ENCODE results near the gene CELF2.

Gene CELF2

DNA sequence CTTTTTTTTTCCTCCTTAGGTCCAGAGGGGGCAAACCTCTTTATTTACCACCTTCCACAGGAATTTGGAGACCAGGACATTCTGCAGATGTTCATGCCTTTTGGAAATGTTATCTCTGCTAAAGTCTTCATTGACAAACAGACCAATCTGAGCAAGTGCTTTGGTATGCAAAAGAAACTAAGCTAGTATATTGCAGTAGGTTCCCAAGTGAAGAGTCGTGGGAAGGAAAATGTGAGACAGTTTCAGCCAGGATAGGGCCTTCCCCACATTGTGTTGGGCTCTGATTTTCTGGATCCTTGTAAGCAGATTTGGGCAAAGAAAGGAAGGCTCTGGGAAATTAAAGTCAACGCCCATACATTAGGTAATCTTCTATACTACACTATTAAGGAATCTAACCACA, 308.1 kb downstream of the CELF2 start:
- Mint-ChIP-seq H3K9me3 (no peaks in the 10 kb centered on the region), H3K36me3 (no peaks in the 10 kb centered on the region), H3K27ac (peak overlapping the region; percentile 88), H3K4me3 (no peak overlapping the region), H3K4me1 (peaks cover 24% of the 10 kb centered on the region)
- ATAC-seq (no peak), DNase-seq (ENCODE audit: low spot score in 2 of 2) (no peak)

DNA sequence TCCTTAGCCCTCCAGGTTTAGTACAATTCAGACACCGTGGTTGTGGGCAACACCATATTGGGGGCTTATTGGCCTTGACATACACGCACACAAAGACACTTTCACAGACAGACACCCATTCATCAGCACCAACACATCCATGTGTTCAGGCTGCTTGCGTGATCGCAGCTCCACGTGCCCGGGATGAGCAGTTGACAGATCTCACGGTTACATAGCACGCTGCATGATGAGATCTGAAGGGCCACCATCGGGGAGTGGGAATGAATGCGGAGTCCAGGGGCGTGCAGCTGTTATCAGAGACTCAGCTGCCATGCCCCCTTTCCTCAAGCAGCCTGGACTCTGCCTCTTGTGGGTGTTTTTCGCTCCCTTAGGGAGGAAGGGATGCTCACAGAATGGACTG, 308.6 kb downstream of the CELF2 start:
- peak overlapping the region; percentile 88 for H3K27ac Mint-ChIP-seq
- no peak for ATAC-seq
- H3K36me3 Mint-ChIP-seq: no peaks in the 10 kb centered on the region

DNA sequence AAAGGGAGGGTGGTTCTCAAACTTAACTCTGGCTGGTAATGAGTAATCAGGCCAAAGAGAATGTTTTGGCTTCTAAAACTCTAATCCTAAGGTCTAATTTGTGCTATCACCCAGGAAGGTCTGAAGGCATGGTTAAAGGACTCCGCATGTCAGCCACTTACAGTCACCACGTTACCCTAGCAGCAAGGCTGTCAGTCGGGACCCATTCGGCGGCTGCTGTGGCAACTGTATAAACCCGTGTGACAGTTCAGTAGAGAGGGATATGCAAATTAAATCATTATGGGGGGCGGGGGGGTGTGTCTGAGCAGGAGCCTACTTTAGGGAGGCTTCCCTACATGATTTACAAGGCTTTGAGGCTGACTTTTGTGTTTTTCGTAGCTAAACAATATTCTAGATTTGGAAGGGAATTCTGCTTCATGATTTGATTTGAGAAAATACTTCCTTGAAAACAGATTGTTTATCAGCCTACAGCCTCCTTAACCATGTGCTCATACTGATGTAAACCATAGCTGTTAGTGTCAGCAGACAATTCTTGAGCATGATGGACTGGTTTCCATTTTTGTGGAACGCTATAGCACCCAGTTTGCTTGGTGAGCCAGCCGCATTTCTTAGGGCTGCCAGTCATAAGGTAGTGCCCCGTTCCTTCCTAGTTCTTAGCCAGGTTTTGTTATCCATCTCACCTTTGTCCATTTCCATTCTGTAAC, 309.4 kb downstream of the CELF2 start:
- Mint-ChIP-seq H3K27ac (peak overlapping the region; percentile 88), H3K4me3 (no peak overlapping the region), H3K36me3 (no peaks in the 10 kb centered on the region), H3K9me3 (no peaks in the 10 kb centered on the region), H3K4me1 (peaks cover 12% of the 10 kb centered on the region)
- no peak for ATAC-seq
- DNase-seq (ENCODE audit: low spot score in 2 of 2): no peak

More for the DNA sequence above, 308.6 kb downstream of the CELF2 start:
- Mint-ChIP-seq H3K4me1 (peaks cover 20% of the 10 kb centered on the region), H3K4me3 (no peak overlapping the region), H3K9me3 (no peaks in the 10 kb centered on the region)
- DNase-seq (ENCODE audit: low spot score in 2 of 2): no peak

DNA sequence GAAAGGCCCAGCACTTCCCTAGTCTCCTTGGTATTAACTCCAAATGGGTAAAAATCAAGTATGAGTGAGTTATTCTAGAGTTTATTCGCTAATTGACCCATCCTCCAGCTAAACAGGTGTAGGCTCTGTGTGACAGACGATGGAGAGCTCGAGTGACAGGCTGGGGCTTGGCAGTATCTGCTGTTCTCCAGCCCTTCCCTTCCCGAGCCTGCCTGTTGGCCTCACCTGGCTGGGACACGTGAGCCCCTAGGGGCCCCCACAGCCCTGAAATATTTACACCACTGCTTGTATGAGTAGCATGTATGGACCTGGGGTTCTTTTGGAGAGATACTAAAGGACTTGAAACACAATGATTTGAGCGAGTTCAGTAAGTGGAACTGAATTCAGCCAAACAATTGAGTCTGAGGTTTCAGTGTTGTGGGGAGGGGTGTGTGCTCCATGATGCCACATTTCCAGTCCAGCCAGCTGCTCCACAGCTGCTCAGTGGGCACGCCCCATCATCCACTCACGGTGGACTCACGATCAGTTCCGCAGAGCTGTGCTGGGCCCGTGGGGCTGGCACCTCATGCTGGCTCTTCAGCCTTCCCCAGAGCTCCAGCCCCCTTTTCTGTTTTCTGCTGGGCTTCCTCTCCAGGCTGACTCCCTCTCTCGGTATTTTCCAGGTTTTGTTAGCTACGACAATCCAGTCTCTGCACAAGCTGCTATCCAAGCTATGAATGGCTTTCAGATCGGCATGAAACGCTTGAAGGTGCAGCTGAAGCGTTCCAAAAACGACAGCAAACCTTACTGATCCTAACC, 310.8 kb downstream of the CELF2 start:
- ATAC-seq: peak; percentile 36
- Mint-ChIP-seq H3K36me3 (no peaks in the 10 kb centered on the region), H3K9me3 (no peaks in the 10 kb centered on the region), H3K4me1 (peaks cover 18% of the 10 kb centered on the region), H3K4me3 (no peak overlapping the region), H3K27ac (peak overlapping the region; percentile 88)
- DNase-seq (ENCODE audit: low spot score in 2 of 2): no peak

DNA sequence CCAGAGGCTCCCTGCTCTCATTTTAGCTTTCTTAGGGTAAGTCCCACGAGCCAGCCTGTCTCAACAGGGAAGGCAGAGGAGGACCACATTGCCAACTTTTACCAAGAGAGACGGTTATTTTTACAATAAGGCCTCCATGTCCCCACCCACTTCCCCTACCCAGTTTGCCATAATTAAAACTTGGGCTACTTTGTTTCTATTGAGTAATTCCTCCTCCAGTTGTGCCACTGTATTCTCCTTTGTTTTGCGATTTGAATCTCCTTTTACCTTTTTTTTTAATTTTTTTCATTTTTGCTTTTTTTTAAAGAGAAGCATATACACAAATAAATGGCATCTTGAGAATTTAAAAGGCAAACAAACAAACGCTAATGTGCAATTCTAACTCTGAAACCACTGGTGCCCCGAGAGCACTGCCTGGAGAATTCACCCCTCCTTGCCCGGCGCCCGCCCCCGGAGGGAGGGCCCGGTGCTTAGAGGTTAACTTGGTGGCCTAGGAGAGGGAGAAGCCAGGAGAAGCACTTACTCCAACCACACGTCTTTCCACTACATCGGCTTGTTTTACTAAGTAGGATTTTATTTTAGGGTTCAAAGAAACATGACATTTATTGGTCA, 311.5 kb downstream of the CELF2 start:
- Mint-ChIP-seq H3K36me3 (no peaks in the 10 kb centered on the region), H3K4me3 (no peak overlapping the region), H3K27ac (peak overlapping the region; percentile 88), H3K9me3 (no peaks in the 10 kb centered on the region), H3K4me1 (peaks cover 20% of the 10 kb centered on the region)
- no peak for DNase-seq (ENCODE audit: low spot score in 2 of 2)
- ATAC-seq: no peak

DNA sequence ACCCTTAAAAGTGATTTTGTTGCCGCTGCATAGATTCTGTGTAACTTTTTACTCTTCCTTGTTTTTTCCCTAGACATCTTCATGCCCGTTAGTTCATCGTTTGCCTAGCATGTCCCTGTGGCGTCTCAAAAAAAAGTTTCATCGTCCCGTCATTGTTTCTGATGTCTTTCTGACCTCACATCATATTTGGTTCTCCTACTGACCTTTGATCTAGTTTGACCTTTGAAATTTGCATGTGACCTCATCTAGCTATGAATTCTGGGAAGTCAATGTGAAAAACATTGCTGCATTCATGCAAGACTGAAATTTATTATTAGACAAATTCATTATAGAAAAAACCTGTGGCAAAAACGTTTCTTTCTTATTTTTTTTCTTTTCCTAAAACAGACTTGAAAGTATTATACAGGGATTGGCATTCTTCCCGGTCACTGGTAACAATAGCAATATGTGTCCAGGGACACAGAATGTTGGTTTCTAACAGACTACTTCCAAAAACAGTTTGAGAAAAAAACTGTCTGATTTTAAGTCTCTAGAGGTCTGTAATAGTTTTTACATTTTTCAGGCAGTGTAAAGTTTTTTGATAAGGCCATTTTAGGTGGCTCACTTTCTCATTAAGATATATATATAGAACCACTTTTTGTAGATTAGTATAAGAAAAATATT, 312.8 kb downstream of the CELF2 start:
- Mint-ChIP-seq H3K36me3 (no peaks in the 10 kb centered on the region), H3K4me1 (peaks cover 32% of the 10 kb centered on the region), H3K4me3 (no peak overlapping the region)

DNA sequence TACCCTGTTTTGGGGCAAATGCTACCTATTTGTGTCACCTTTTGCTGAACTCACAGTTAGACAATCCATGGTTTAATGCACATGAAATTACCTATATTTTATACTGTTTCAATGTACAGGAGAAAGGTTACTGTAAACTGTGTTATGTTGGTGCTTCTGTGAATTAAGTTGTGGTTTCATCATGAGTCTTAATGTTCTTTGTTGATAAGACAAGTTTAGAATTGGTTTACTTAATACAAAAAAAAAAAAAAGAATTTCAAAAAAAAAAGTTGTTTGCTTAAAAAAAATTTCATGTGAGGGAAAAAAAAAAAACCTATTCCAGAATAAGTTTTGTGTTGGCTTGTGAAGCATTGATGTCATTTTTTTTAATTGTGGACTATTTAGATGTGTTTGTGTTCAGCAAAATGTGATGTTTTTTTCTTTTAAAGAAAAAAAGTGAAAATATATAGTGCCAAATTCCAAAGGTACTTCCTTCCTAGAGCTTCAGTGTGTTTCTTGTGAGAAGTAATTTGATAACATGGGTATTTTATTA, 313.4 kb downstream of the CELF2 start:
- H3K9me3 Mint-ChIP-seq: no peaks in the 10 kb centered on the region
- H3K4me1 Mint-ChIP-seq: peaks cover 32% of the 10 kb centered on the region
- no peak for DNase-seq (ENCODE audit: low spot score in 2 of 2)
- no peaks in the 10 kb centered on the region for H3K36me3 Mint-ChIP-seq
- H3K4me3 Mint-ChIP-seq: no peak overlapping the region
- no peak for ATAC-seq
- H3K27ac Mint-ChIP-seq: peak overlapping the region; percentile 88

More for the DNA sequence above, 312.8 kb downstream of the CELF2 start:
- peak overlapping the region; percentile 88 for H3K27ac Mint-ChIP-seq
- ATAC-seq: no peak
- H3K9me3 Mint-ChIP-seq: no peaks in the 10 kb centered on the region
- DNase-seq (ENCODE audit: low spot score in 2 of 2): no peak

DNA sequence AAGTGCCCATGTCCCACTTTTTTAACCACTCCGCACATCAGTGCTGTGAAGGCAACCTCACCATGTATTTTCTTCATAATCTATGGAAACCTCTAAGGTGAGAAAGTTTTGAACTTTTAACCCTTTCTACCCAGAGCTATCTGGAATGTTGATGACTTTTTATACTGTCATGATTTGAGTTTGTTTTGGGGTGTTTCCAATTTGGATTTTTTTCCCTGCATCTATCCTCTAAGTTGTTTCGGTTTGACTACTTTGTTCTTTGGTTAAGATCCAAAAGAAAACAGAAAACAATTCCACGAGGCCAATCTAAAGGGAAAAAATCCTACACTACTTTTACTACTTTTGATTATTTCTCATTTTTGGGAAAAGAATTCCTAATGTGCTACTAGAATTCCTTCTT, 314.1 kb downstream of the CELF2 start:
- H3K4me3 Mint-ChIP-seq: no peak overlapping the region
- H3K36me3 Mint-ChIP-seq: peaks cover 2% of the 10 kb centered on the region
- peak overlapping the region; percentile 83 for H3K27ac Mint-ChIP-seq
- H3K9me3 Mint-ChIP-seq: no peaks in the 10 kb centered on the region
- H3K4me1 Mint-ChIP-seq: peaks cover 32% of the 10 kb centered on the region
- no peak for DNase-seq (ENCODE audit: low spot score in 2 of 2)
- ATAC-seq: no peak

DNA sequence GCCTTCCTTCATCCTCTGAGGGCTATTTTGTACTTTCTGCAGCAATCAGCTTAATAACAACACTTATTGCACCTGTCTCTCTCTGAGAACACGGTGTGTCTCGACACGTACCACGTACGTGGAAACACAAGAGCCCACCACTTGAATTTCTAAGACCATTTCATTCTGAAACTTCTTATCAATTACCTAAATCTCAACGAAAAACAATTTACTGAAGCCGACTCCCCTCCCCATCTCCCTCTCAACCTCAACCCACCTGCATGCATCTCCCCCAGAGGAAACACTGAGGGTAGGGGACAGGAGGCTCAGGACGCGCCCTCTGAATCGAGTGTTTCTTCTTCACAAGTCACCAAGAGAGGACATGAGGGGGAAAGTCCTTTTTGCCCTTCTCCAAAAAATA, 315.2 kb downstream of the CELF2 start:
- Mint-ChIP-seq H3K4me3 (no peak overlapping the region), H3K4me1 (peaks cover 32% of the 10 kb centered on the region), H3K9me3 (no peaks in the 10 kb centered on the region), H3K36me3 (peaks cover 13% of the 10 kb centered on the region), H3K27ac (peak overlapping the region; percentile 83)
- ATAC-seq: no peak
- DNase-seq (ENCODE audit: low spot score in 2 of 2): no peak

DNA sequence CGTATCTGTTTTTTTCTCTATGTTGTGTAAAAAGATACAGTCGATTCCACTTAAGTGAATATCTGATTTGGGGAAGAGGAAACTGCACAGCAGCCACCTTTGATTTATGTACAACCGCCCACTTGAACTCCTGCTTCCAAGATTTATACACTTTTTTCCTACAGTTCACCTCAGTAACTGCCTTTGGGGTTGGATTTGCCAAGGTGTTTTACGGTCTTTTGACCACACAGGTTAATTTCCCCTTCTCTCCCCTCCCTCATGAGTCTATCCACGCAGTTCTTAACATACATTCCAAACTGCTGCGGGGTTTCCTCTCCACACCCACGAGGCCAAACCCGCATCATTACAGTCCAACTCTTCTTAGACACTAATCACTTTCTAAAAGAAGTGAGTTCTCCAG, 316.8 kb downstream of the CELF2 start:
- DNase-seq (ENCODE audit: low spot score in 2 of 2) (no peak), ATAC-seq (no peak)
- Mint-ChIP-seq H3K4me1 (peaks cover 32% of the 10 kb centered on the region), H3K36me3 (peaks cover 29% of the 10 kb centered on the region), H3K4me3 (no peak overlapping the region), H3K27ac (peak overlapping the region; percentile 88), H3K9me3 (no peaks in the 10 kb centered on the region)

DNA sequence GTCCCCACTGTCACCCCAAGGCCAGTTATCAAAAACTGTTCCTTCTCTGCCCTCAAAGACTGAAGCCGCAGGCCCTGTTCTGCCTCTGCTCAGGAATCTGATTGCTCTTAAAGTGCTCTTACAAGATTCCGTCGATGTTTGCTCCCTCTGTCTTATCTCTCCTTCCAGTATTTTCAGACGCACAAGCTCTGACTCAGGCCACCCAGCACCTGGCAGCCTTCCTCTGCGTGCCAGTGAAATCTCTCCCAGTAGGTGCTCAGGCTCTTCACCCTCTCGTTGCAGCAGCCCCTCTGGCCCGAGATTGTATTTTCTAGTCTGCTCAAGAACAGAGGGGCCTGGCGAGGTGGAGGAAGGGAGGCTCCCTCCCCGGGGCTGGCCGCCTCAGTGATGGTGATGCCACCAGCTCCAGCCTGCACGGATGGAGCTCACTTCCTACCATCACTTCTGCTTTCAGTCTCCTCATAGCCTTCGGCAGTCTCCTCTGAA, 317.5 kb downstream of the CELF2 start:
- H3K4me3 Mint-ChIP-seq: no peak overlapping the region
- H3K27ac Mint-ChIP-seq: peak overlapping the region; percentile 88
- peaks cover 27% of the 10 kb centered on the region for H3K4me1 Mint-ChIP-seq
- peaks cover 35% of the 10 kb centered on the region for H3K36me3 Mint-ChIP-seq
- H3K9me3 Mint-ChIP-seq: no peaks in the 10 kb centered on the region
- DNase-seq (ENCODE audit: low spot score in 2 of 2) (no peak), ATAC-seq (no peak)

DNA sequence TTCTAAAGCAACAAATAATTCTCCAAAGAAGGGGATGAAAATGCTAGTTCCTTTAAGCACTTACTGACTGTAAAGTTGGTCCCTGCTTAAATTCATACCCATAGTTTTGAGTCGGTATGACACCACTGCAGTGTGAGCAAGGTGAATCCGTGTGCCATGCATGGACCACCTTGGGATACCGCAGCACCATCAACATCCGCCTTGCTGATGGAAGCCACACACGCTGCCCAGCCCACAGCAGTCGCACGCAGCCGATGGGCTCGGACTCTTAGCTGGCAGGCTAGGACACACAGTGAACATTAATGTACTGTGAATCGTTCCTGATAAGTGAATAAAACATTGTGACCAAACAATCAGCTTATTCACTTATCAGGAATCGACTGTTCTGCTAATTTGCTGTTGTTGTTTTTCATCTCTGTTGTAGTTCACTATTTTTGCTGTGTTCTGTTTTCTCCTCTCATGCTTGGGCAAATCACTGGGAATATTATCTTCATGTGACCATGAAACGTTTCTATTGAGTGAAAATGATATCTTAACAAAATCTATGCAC, 318.3 kb downstream of the CELF2 start:
- Mint-ChIP-seq H3K27ac (peak overlapping the region; percentile 88), H3K4me1 (peaks cover 23% of the 10 kb centered on the region), H3K4me3 (no peak overlapping the region), H3K9me3 (no peaks in the 10 kb centered on the region), H3K36me3 (peaks cover 40% of the 10 kb centered on the region)
- no peak for DNase-seq (ENCODE audit: low spot score in 2 of 2)
- no peak for ATAC-seq

DNA sequence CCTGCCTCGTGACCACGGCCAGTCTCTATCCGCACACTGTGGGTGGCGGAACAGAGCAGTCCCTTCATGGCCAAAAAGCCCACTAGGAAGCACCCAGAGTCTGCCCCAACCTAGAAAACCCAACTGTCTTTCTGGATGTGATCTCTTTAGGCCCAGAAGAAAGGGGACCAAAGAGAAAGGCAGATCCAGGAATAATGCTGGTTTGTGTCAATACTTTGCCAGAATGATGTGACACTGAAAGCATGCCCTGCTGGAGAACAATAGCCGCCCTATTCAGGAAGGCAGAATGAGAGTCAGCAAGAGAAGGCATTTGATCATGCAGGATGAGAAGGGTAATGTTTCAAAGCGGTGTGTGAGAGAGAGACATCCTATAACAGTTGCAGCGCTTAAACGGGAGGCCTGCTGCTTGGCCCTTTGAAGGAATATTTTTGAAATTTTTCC, 319.1 kb downstream of the CELF2 start:
- H3K27ac Mint-ChIP-seq: peak overlapping the region; percentile 88
- no peak overlapping the region for H3K4me3 Mint-ChIP-seq
- no peaks in the 10 kb centered on the region for H3K9me3 Mint-ChIP-seq
- ATAC-seq (no peak), DNase-seq (ENCODE audit: low spot score in 2 of 2) (no peak)
- peaks cover 40% of the 10 kb centered on the region for H3K36me3 Mint-ChIP-seq
- peaks cover 23% of the 10 kb centered on the region for H3K4me1 Mint-ChIP-seq

DNA sequence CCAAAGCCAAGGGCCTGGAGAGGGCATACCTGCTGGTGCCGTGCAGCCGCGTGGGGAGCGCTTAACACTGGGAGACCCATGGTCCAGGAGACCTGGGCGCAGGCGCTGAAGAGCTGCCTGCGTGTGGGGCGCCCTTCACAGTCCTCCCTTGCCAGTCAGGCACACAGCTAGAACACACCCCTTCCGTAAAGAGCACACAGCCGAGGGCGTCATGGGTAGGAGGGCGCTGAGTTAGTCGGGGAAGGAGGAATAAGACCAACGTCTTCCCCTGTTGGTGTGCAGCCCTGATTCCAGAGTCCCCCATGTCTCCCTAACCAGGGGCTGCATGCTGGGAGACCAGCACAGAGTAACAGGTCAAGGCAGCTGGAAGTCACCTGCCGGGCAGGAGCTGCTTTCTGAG, 319.8 kb downstream of the CELF2 start:
- Mint-ChIP-seq H3K4me3 (peak overlapping the region; percentile 12), H3K36me3 (peaks cover 40% of the 10 kb centered on the region), H3K4me1 (peaks cover 22% of the 10 kb centered on the region), H3K9me3 (no peaks in the 10 kb centered on the region), H3K27ac (peak overlapping the region; percentile 88)
- ATAC-seq: peak; percentile 58
- DNase-seq (ENCODE audit: low spot score in 2 of 2): no peak
